WTC11 (cell line): Measurements from ENCODE around the gene WNK1. TPM values are rescaled to one million over a fixed set of nuclear protein-coding genes. Genes with fewer than 3 reads are reported as not detected.

Experiments
- ATAC-seq: fragments of 200-7000 bp; cut with Tn5 transposase; 2 replicates; pipeline ENCODE4 v1.10.0; 2021; ENCODE audit warnings: mild to moderate bottlenecking, moderate library complexity
- CTCF ChIA-PET: fragments of 300-600 bp; sonication (Branson Sonifier 250); formaldehyde crosslinking; loops from one replicate; lab custom pipeline; 2021; ENCODE audit warnings: antibody characterized with exemption; lab: Charles Lee
- POLR2A ChIA-PET: fragments of 350-600 bp; sonication (Branson Sonifier 250); formaldehyde crosslinking; loops from one replicate; lab custom pipeline; 2021; ENCODE audit warnings: antibody characterized with exemption; lab: Charles Lee
- DNase-seq: peaks from one replicate; pipeline ENCODE4 v3.0.0; 2021; ENCODE audit warnings: low spot score
- H3K27ac Mint-ChIP-seq: 2 replicates; pipeline ENCODE4 v1.8.0; 2021; ENCODE audit warnings: mixed read lengths
- H3K27me3 Mint-ChIP-seq: 2 replicates; pipeline ENCODE4 v1.8.0; 2021; ENCODE audit warnings: low read depth, mild to moderate bottlenecking, moderate library complexity, mixed read lengths
- H3K36me3 Mint-ChIP-seq: 2 replicates; pipeline ENCODE4 v1.8.0; 2021; ENCODE audit warnings: mixed read lengths
- H3K4me1 Mint-ChIP-seq: 2 replicates; pipeline ENCODE4 v1.8.0; 2022; ENCODE audit warnings: mixed read lengths
- H3K4me3 Mint-ChIP-seq: 2 replicates; pipeline ENCODE4 v1.8.0; 2021; ENCODE audit warnings: mild to moderate bottlenecking, moderate library complexity, mixed read lengths
- H3K9me3 Mint-ChIP-seq: 2 replicates; pipeline ENCODE4 v1.8.0; 2021; ENCODE audit warnings: mixed read lengths
- ELF4 ChIP-seq: sonication (generic); formaldehyde crosslinking; IDR thresholded peaks from 2 replicates; pipeline ENCODE4 v1.8.1; 2022; ENCODE audit warnings: low read depth, mild to moderate bottlenecking, moderate library complexity, missing genetic modification reagents
- GABPB1 ChIP-seq: sonication (generic); formaldehyde crosslinking; IDR thresholded peaks from 2 replicates; pipeline ENCODE4 v1.8.1; 2023; ENCODE audit warnings: mild to moderate bottlenecking, missing genetic modification reagents
- GRHL2 ChIP-seq: fragments of 250-450 bp; sonication (Bioruptor Pico); IDR thresholded peaks from 2 replicates; pipeline ENCODE4 v1.8.0; 2022; ENCODE audit warnings: mild to moderate bottlenecking, moderate library complexity; ENCODE audit not compliant: insufficient replicate concordance, severe bottlenecking
- JAZF1 ChIP-seq: fragments of 250-450 bp; sonication (Bioruptor Pico); IDR thresholded peaks from 2 replicates; pipeline ENCODE4 v1.9.0; 2021; ENCODE audit warnings: moderate library complexity, mild to moderate bottlenecking, inconsistent platforms
- JUN ChIP-seq: sonication (generic); formaldehyde crosslinking; IDR thresholded peaks from 2 replicates; pipeline ENCODE4 v1.8.0; 2023; ENCODE audit warnings: mild to moderate bottlenecking, missing genetic modification reagents
- MXD4 ChIP-seq: fragments of 250-450 bp; sonication (Bioruptor Pico); IDR thresholded peaks from 2 replicates; pipeline ENCODE4 v1.8.0; 2021; ENCODE audit warnings: mild to moderate bottlenecking, moderate library complexity, borderline replicate concordance
- NR3C1 ChIP-seq: sonication (generic); formaldehyde crosslinking; conservative IDR thresholded peaks from 2 replicates; pipeline ENCODE4 v1.8.1; 2023; ENCODE audit warnings: low read depth, mild to moderate bottlenecking, missing genetic modification reagents
- SOX15 ChIP-seq: fragments of 250-450 bp; sonication (Bioruptor Pico); IDR thresholded peaks from 2 replicates; pipeline ENCODE4 v1.9.0; 2021; ENCODE audit warnings: mild to moderate bottlenecking
- TCF7 ChIP-seq: sonication (generic); formaldehyde crosslinking; IDR thresholded peaks from 2 replicates; pipeline ENCODE4 v1.8.0; 2022; ENCODE audit warnings: mild to moderate bottlenecking, low read depth, missing genetic modification reagents, moderate library complexity
- TEAD1 ChIP-seq: sonication (generic); formaldehyde crosslinking; IDR thresholded peaks from 2 replicates; pipeline ENCODE4 v1.8.0; 2022; ENCODE audit warnings: mild to moderate bottlenecking, missing genetic modification reagents
- TP53 ChIP-seq: sonication (generic); formaldehyde crosslinking; IDR thresholded peaks from 2 replicates; pipeline ENCODE4 v1.8.1; 2023; ENCODE audit warnings: mild to moderate bottlenecking, missing genetic modification reagents
- ZNF263 ChIP-seq: sonication (generic); formaldehyde crosslinking; IDR thresholded peaks from 2 replicates; pipeline ENCODE4 v1.8.1; 2022; ENCODE audit warnings: low read depth, mild to moderate bottlenecking, moderate library complexity, missing genetic modification reagents
- ZNF317 ChIP-seq: sonication (generic); formaldehyde crosslinking; IDR thresholded peaks from 2 replicates; pipeline ENCODE4 v1.8.1; 2023; ENCODE audit warnings: low read depth, mild to moderate bottlenecking, moderate library complexity, missing genetic modification reagents, borderline replicate concordance
- total RNA-seq: library from RNA; stranded (reverse); gene quantifications from 3 replicates; pipeline ENCODE4 v1.2.3, GENCODE V29; 2021
- TF ChIP-seq, protein P1 (sequence below): fragments of 250-450 bp; sonication (Bioruptor Pico); conservative IDR thresholded peaks from 2 replicates; pipeline ENCODE4 v1.9.0; 2021; ENCODE audit warnings: mild to moderate bottlenecking
- TF ChIP-seq, protein P2 (sequence below): fragments of 250-450 bp; sonication (Bioruptor Pico); IDR thresholded peaks from 2 replicates; pipeline ENCODE4 v1.9.0; 2021; ENCODE audit warnings: mild to moderate bottlenecking, borderline replicate concordance
- TF ChIP-seq, protein P3 (sequence below): sonication (generic); formaldehyde crosslinking; IDR thresholded peaks from 2 replicates; pipeline ENCODE4 v1.8.1; 2022; ENCODE audit warnings: low read depth, mild to moderate bottlenecking, moderate library complexity, missing genetic modification reagents, borderline replicate concordance
- TF ChIP-seq, protein P4 (sequence below): sonication (generic); formaldehyde crosslinking; IDR thresholded peaks from 2 replicates; pipeline ENCODE4 v1.8.1; 2023; ENCODE audit warnings: mild to moderate bottlenecking, moderate library complexity, missing genetic modification reagents
- TF ChIP-seq, protein P5 (sequence below): sonication (generic); formaldehyde crosslinking; IDR thresholded peaks from 2 replicates; pipeline ENCODE4 v1.8.0; 2023; ENCODE audit warnings: mild to moderate bottlenecking, missing genetic modification reagents

Gene WNK1
- total RNA-seq, 1 experiment from 2014 or later: 118 TPM

DNA sequence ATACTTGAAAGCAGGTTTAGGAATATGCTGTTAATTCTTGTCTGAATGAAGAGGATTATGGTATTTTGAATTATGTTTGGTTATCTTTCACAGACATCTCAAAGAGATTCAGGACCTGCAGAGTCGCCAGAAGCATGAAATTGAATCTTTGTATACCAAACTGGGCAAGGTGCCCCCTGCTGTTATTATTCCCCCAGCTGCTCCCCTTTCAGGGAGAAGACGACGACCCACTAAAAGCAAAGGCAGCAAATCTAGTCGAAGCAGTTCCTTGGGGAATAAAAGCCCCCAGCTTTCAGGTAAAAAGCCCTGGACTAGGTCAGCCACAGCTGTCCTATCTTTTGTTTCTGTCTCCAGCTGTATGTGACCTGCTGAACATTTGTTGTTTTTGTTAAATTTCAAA is 145.0 kb downstream of the WNK1 start (continued):
- TF ChIP-seq TP53 (CRISPR knock-in tag): no peak
- TF ChIP-seq JAZF1 (CRISPR knock-in tag): no peak
- no peak for TF ChIP-seq SOX15 (CRISPR knock-in tag)

DNA sequence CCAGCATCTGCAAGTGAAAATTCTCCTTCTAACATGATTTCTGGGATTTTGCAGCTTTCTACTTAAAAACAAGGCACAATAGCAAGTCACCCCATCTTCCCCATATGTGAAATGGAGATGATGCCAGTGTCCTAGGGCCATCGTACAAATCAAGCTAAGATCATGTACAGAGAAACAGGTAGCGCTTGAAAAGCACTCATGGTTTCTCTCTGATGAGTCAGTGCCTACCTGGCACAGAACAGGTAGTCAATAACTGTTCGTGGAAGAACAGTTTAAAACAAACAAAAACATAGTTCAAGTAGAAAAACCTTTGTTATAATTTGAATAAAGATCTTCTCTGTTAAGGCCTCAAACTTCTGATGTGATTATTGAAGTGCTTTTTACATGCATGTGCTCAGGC is 150.2 kb downstream of the WNK1 start:
- ATAC-seq (no peak), DNase-seq (no peak)
- Mint-ChIP-seq H3K4me1 (peaks cover 17% of the 10 kb centered on the region), H3K9me3 (no peaks in the 10 kb centered on the region), H3K4me3 (no peak overlapping the region), H3K27me3 (no peaks in the 10 kb centered on the region), H3K36me3 (peaks cover 64% of the 10 kb centered on the region), H3K27ac (peak overlapping the region; percentile 72; the same call in 1 of the 2 replicates)
- ChIA-PET CTCF (no interaction called here), POLR2A (interaction anchor here (0.5 kb wide), 1 partner anchor 11 kb away, joined by 3 read pairs; no protein-coding TSS in a partner anchor)
- TF ChIP-seq TP53 (CRISPR knock-in tag) (no peak), GABPB1 (CRISPR knock-in tag) (no peak), MXD4 (no peak), TCF7 (CRISPR knock-in tag) (no peak), TEAD1 (no peak), NR3C1 (no peak), JUN (CRISPR knock-in tag) (no peak), ZNF317 (CRISPR knock-in tag) (no peak), ZNF263 (no peak), GRHL2 (no peak), ELF4 (CRISPR knock-in tag) (no peak)
- TF ChIP-seq, protein P1, sequence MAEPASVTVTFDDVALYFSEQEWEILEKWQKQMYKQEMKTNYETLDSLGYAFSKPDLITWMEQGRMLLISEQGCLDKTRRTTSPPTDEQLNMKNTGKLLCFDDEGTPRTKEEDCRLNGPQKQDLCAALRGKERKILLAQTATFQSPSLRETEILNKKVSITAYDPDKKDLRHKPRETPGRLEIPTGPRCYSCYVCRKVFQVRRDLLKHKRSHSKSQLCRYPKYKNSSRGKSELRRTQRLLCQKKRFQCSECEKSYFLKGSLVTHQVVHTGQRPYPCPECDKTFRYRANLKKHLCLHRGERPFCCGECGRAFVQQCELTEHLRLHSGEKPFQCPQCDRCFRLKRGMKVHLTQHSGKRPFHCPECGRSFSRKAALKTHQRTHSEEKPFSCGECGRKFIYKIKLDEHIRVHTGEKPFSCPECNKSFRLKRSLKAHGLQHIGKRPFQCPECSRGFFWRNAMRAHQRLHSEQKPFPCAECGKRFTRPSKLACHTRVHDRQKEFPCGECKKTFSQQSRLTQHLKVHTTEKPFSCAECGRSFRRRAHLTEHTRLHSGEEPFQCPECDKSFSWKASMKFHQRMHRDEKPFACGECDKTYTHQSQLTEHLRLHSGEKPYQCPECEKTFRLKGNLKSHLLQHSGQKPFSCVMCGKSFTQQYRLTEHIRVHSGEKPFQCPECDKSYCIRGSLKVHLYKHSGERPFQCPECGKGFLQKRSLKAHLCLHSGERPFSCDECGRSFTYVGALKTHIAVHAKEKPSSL: no peak
- TF ChIP-seq, protein P2, sequence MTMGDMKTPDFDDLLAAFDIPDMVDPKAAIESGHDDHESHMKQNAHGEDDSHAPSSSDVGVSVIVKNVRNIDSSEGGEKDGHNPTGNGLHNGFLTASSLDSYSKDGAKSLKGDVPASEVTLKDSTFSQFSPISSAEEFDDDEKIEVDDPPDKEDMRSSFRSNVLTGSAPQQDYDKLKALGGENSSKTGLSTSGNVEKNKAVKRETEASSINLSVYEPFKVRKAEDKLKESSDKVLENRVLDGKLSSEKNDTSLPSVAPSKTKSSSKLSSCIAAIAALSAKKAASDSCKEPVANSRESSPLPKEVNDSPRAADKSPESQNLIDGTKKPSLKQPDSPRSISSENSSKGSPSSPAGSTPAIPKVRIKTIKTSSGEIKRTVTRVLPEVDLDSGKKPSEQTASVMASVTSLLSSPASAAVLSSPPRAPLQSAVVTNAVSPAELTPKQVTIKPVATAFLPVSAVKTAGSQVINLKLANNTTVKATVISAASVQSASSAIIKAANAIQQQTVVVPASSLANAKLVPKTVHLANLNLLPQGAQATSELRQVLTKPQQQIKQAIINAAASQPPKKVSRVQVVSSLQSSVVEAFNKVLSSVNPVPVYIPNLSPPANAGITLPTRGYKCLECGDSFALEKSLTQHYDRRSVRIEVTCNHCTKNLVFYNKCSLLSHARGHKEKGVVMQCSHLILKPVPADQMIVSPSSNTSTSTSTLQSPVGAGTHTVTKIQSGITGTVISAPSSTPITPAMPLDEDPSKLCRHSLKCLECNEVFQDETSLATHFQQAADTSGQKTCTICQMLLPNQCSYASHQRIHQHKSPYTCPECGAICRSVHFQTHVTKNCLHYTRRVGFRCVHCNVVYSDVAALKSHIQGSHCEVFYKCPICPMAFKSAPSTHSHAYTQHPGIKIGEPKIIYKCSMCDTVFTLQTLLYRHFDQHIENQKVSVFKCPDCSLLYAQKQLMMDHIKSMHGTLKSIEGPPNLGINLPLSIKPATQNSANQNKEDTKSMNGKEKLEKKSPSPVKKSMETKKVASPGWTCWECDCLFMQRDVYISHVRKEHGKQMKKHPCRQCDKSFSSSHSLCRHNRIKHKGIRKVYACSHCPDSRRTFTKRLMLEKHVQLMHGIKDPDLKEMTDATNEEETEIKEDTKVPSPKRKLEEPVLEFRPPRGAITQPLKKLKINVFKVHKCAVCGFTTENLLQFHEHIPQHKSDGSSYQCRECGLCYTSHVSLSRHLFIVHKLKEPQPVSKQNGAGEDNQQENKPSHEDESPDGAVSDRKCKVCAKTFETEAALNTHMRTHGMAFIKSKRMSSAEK: no peak
- TF ChIP-seq, protein P3, sequence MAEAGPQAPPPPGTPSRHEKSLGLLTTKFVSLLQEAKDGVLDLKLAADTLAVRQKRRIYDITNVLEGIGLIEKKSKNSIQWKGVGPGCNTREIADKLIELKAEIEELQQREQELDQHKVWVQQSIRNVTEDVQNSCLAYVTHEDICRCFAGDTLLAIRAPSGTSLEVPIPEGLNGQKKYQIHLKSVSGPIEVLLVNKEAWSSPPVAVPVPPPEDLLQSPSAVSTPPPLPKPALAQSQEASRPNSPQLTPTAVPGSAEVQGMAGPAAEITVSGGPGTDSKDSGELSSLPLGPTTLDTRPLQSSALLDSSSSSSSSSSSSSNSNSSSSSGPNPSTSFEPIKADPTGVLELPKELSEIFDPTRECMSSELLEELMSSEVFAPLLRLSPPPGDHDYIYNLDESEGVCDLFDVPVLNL (CRISPR knock-in tag): no peak
- TF ChIP-seq, protein P4, sequence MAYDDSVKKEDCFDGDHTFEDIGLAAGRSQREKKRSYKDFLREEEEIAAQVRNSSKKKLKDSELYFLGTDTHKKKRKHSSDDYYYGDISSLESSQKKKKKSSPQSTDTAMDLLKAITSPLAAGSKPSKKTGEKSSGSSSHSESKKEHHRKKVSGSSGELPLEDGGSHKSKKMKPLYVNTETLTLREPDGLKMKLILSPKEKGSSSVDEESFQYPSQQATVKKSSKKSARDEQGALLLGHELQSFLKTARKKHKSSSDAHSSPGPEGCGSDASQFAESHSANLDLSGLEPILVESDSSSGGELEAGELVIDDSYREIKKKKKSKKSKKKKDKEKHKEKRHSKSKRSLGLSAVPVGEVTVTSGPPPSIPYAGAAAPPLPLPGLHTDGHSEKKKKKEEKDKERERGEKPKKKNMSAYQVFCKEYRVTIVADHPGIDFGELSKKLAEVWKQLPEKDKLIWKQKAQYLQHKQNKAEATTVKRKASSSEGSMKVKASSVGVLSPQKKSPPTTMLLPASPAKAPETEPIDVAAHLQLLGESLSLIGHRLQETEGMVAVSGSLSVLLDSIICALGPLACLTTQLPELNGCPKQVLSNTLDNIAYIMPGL (CRISPR knock-in tag): no peak
- TF ChIP-seq, protein P5, sequence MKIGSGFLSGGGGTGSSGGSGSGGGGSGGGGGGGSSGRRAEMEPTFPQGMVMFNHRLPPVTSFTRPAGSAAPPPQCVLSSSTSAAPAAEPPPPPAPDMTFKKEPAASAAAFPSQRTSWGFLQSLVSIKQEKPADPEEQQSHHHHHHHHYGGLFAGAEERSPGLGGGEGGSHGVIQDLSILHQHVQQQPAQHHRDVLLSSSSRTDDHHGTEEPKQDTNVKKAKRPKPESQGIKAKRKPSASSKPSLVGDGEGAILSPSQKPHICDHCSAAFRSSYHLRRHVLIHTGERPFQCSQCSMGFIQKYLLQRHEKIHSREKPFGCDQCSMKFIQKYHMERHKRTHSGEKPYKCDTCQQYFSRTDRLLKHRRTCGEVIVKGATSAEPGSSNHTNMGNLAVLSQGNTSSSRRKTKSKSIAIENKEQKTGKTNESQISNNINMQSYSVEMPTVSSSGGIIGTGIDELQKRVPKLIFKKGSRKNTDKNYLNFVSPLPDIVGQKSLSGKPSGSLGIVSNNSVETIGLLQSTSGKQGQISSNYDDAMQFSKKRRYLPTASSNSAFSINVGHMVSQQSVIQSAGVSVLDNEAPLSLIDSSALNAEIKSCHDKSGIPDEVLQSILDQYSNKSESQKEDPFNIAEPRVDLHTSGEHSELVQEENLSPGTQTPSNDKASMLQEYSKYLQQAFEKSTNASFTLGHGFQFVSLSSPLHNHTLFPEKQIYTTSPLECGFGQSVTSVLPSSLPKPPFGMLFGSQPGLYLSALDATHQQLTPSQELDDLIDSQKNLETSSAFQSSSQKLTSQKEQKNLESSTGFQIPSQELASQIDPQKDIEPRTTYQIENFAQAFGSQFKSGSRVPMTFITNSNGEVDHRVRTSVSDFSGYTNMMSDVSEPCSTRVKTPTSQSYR (CRISPR knock-in tag): no peak
